Immature natural killer cell (primary cell): Measurements from ENCODE around the gene SLC6A19. TPM values are rescaled to one million over a fixed set of nuclear protein-coding genes. Genes with fewer than 3 reads are reported as not detected.
A peak's percentile ranks its signal among the peaks of the same experiment; 100 is the strongest.

ENCODE experiments used
- DNase-seq, 3 donors: peaks; one replicate each; pipeline ENCODE4 v3.0.0; 2022; ENCODE audit warnings: mixed read lengths in 1 of 3
- H3K27ac Mint-ChIP-seq, 6 donors: one replicate each; pipeline ENCODE4 v1.8.0; 2020; ENCODE audit warnings: mixed read lengths in 6 of 6, mild to moderate bottlenecking in 5 of 6, inconsistent platforms in 4 of 6, moderate library complexity in 3 of 6
- H3K27me3 Mint-ChIP-seq, 3 donors: one replicate each; pipeline ENCODE4 v1.8.0; 2020 to 2021; ENCODE audit warnings: low read depth in 3 of 3, mild to moderate bottlenecking in 3 of 3, mixed read lengths in 3 of 3, moderate library complexity in 3 of 3, inconsistent platforms in 1 of 3
- H3K36me3 Mint-ChIP-seq, 3 donors: one replicate each; pipeline ENCODE4 v1.8.0; 2020; ENCODE audit warnings: mixed read lengths in 3 of 3, inconsistent platforms in 2 of 3, mild to moderate bottlenecking in 2 of 3
- H3K4me1 Mint-ChIP-seq, 2 donors: one replicate each; pipeline ENCODE4 v1.8.0; 2020; ENCODE audit warnings: inconsistent platforms in 2 of 2, mild to moderate bottlenecking in 2 of 2, mixed read lengths in 2 of 2, moderate library complexity in 1 of 2
- H3K4me3 Mint-ChIP-seq, 5 donors: one replicate each; pipeline ENCODE4 v1.8.0; 2020; ENCODE audit warnings: mild to moderate bottlenecking in 5 of 5, mixed read lengths in 5 of 5, inconsistent platforms in 3 of 5, moderate library complexity in 3 of 5
- H3K9me3 Mint-ChIP-seq, 6 donors: one replicate each; pipeline ENCODE4 v1.8.0; 2020; ENCODE audit warnings: mild to moderate bottlenecking in 6 of 6, mixed read lengths in 6 of 6, inconsistent platforms in 4 of 6, moderate library complexity in 3 of 6
- polyA plus RNA-seq, 3 donors: library from polyadenylated mRNA; unstranded; fragments of 300-500 nt; fragmentation: Illumina TruSeq; gene quantifications; one replicate each; pipeline ENCODE4 v1.2.3, GENCODE V29; 2021

The SLC6A19 gene
- polyA plus RNA-seq, 3 donors from 2014 or later = not detected

DNA sequence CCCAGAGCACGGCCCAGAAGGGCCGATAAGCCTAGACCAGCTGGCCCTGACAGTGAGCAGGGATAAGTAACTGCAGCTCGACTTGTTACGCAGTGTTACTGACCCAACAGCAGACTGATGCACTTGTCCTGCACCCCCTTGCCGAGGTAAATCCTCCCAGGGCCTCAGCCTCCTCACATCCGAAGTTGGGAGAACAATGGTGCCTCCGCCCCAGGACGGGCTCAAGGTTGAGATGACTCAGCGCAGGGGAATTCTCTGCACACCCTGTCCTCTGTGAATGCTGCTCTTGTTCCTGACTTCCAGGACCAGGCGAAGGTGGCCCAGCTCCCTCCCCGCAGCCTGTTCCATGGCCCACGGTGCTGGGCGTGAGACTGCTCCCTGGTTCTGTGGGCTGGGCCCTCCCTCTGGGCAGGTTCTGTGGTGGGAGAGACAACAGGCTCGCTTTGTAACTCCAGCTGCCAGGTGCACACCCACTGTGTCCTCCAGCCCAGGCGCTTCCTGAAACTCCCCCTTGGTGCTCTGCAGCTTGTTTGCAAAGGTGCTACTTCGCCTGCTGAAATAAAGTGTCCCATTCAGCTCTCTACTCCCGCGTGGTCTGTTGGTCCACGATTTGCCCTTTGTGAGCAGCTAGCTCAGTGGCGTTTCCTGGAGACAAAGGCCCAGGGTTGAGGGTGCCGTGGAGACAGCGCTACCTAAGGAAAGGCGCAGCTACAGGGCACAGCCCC lies 40.1 kb upstream of the SLC6A19 start:
- no peak overlapping the region for H3K4me3 Mint-ChIP-seq
- H3K4me1 Mint-ChIP-seq = peaks cover 7 to 13% of the 10 kb centered on the region in 2 donors
- no peak overlapping the region for H3K27ac Mint-ChIP-seq
- no peaks in the 10 kb centered on the region for H3K9me3 Mint-ChIP-seq
- DNase-seq = no peak
- peaks cover 3 to 18% (median 16%) of the 10 kb centered on the region in 3 donors for H3K27me3 Mint-ChIP-seq
- no peaks in the 10 kb centered on the region for H3K36me3 Mint-ChIP-seq

DNA sequence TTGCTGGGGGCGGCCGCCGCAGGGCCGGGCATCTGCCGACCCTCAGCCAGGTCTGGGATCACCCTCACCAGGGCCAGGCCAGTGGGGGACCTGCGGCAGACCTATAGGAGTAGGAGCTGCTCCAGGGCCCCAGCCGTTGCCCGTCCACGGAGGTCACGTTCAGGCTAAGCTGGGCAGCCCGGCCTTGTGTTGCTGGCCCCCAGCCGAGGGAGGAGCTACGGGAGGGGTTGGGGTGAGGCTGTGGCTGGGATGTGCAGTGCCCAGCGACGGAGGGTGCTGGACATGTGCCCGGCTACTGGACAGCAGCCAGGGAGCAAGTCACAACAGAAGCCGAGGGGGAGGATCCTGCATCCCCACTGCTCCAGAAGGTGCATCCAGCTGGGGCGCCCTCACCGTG lies 39.6 kb upstream of the SLC6A19 start:
- no peaks in the 10 kb centered on the region for H3K9me3 Mint-ChIP-seq
- peaks cover 3 to 18% (median 16%) of the 10 kb centered on the region in 3 donors for H3K27me3 Mint-ChIP-seq
- no peak for DNase-seq
- no peak overlapping the region for H3K27ac Mint-ChIP-seq
- H3K4me3 Mint-ChIP-seq = no peak overlapping the region
- peaks cover 5 to 13% of the 10 kb centered on the region in 2 donors for H3K4me1 Mint-ChIP-seq
- H3K36me3 Mint-ChIP-seq = no peaks in the 10 kb centered on the region

- H3K9me3 Mint-ChIP-seq = no peaks in the 10 kb centered on the region
- peaks cover 5 to 9% of the 10 kb centered on the region in 2 donors for H3K4me1 Mint-ChIP-seq
- no peak overlapping the region for H3K4me3 Mint-ChIP-seq
- no peak overlapping the region for H3K27ac Mint-ChIP-seq
- DNase-seq = no peak
- no peaks in the 10 kb centered on the region for H3K36me3 Mint-ChIP-seq
- peaks cover 1 to 14% (median 13%) of the 10 kb centered on the region in 3 donors for H3K27me3 Mint-ChIP-seq
Observed at GRCh38 chr5:1162276-1162675, 39.1 kb upstream of the SLC6A19 start.

GRCh38 chr5:1162751-1163150 lies 38.6 kb upstream of the SLC6A19 start:
- Mint-ChIP-seq H3K9me3 (no peaks in the 10 kb centered on the region), H3K36me3 (no peaks in the 10 kb centered on the region), H3K27ac (no peak overlapping the region), H3K27me3 (peaks cover 0 to 12% (median 12%) of the 10 kb centered on the region in 3 donors), H3K4me3 (no peak overlapping the region), H3K4me1 (peaks cover 2 to 8% of the 10 kb centered on the region in 2 donors)
- DNase-seq = no peak

DNA sequence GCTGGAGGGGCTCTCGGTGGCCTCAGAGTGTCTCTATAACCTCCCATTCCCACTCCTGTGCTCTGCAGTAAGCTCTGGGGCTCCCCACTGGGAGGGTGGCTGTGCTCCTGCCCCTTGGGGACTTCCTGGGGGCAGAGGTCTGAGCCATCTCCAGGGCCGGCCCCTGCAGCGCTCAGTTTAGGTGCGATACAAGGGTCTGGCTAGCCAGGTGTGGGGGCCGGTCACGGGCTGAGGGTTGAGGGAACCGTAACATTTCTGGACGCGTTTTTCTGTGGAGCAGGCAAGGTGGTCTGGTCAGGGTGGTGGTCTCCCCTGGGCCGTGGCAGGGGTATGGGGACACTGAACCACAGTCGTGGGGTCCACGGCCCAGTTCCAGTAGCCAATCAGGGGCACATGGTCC lies 38.0 kb upstream of the SLC6A19 start:
- Mint-ChIP-seq H3K4me1 (peaks cover 6 to 10% of the 10 kb centered on the region in 2 donors), H3K27ac (no peak overlapping the region), H3K9me3 (no peaks in the 10 kb centered on the region), H3K4me3 (no peak overlapping the region), H3K36me3 (no peaks in the 10 kb centered on the region), H3K27me3 (peaks cover 3 to 9% (median 9%) of the 10 kb centered on the region in 3 donors)
- DNase-seq = no peak

DNA sequence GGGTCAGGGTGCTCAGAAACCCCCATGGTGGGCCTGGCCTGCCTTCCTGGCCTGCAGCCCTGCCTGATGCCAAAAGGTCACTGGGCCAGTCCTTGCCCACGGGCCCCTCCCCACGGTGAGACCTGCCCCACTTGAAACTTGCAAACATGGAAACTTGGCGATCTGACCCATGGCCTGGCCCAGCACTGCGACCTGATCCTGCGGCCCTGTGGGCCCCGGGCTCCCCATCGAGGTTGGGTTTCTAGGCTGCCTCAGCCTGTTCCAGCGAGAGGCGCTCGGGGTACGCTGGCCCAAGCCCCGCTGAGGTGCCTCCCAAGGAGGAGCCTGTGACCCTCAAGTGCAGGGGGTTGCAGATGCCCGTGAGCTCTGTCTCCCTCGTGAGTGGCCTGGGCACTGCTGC lies 37.5 kb upstream of the SLC6A19 start:
- Mint-ChIP-seq H3K4me3 (no peak overlapping the region), H3K36me3 (no peaks in the 10 kb centered on the region), H3K9me3 (no peaks in the 10 kb centered on the region), H3K27me3 (peaks cover 3 to 9% (median 6%) of the 10 kb centered on the region in 3 donors), H3K27ac (no peak overlapping the region), H3K4me1 (peaks cover 6 to 13% of the 10 kb centered on the region in 2 donors)
- DNase-seq = no peak

- no peaks in the 10 kb centered on the region for H3K9me3 Mint-ChIP-seq
- no peak for DNase-seq
- H3K36me3 Mint-ChIP-seq = no peaks in the 10 kb centered on the region
- H3K4me1 Mint-ChIP-seq = peaks cover 6 to 13% of the 10 kb centered on the region in 2 donors
- H3K27ac Mint-ChIP-seq = no peak overlapping the region
- H3K4me3 Mint-ChIP-seq = no peak overlapping the region
- H3K27me3 Mint-ChIP-seq = peaks cover 3 to 9% (median 6%) of the 10 kb centered on the region in 3 donors
Observed at GRCh38 chr5:1164696-1165630, 36.4 kb upstream of the SLC6A19 start.

- no peak overlapping the region for H3K4me3 Mint-ChIP-seq
- peaks cover 3 to 7% (median 6%) of the 10 kb centered on the region in 3 donors for H3K27me3 Mint-ChIP-seq
- H3K36me3 Mint-ChIP-seq = no peaks in the 10 kb centered on the region
- H3K27ac Mint-ChIP-seq = no peak overlapping the region
- H3K9me3 Mint-ChIP-seq = no peaks in the 10 kb centered on the region
- DNase-seq = no peak
- H3K4me1 Mint-ChIP-seq = peaks cover 6 to 13% of the 10 kb centered on the region in 2 donors
Observed at GRCh38 chr5:1165864-1166263, 35.5 kb upstream of the SLC6A19 start.

DNA sequence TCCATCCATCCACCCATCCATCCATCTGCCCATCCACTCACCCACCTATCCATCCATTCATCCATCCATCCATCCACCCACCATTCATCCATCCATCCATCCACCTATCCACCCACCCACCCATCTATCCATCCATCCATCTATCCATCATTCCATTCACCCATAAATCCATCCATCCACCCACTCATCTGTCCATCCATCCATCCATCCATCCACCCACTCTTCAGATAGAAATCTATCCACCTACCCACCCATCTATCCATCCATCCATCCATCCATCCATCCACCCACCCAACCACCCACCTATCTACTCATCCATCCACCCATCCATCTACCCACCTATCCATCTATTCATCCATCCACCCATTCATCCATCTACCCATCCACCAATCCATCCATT lies 35.0 kb upstream of the SLC6A19 start:
- Mint-ChIP-seq H3K27me3 (peaks cover 3 to 7% (median 6%) of the 10 kb centered on the region in 3 donors), H3K9me3 (no peaks in the 10 kb centered on the region), H3K36me3 (no peaks in the 10 kb centered on the region), H3K4me3 (no peak overlapping the region), H3K27ac (peak overlapping the region in 1 of 6 donors; percentile 30), H3K4me1 (peaks cover 9 to 16% of the 10 kb centered on the region in 2 donors)
- no peak for DNase-seq

DNA sequence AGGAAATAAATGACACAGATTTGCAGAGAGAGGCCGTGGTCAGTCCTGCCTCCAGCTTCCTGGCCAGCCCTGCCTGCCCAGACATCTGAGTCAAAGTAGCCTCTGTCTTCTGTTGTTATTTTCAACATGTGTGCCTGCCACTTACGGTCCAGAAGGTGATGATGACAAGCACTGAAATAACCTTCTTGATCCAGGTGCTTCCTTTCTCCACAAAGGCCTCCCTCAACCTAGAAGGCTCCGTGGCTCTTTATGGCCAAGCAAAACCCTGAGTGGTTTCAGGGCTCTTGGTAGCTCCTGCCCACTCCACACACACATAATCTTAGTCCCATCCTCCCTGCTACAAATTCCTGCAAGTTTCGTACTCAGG lies 34.1 kb upstream of the SLC6A19 start:
- H3K36me3 Mint-ChIP-seq = no peaks in the 10 kb centered on the region
- peak overlapping the region in 4 of 5 donors; percentile 78 to 86 (median 82) for H3K4me3 Mint-ChIP-seq
- peaks cover 3 to 7% (median 6%) of the 10 kb centered on the region in 3 donors for H3K27me3 Mint-ChIP-seq
- peaks cover 11 to 19% of the 10 kb centered on the region in 2 donors for H3K4me1 Mint-ChIP-seq
- no peaks in the 10 kb centered on the region for H3K9me3 Mint-ChIP-seq
- no peak for DNase-seq
- H3K27ac Mint-ChIP-seq = no peak overlapping the region

DNA sequence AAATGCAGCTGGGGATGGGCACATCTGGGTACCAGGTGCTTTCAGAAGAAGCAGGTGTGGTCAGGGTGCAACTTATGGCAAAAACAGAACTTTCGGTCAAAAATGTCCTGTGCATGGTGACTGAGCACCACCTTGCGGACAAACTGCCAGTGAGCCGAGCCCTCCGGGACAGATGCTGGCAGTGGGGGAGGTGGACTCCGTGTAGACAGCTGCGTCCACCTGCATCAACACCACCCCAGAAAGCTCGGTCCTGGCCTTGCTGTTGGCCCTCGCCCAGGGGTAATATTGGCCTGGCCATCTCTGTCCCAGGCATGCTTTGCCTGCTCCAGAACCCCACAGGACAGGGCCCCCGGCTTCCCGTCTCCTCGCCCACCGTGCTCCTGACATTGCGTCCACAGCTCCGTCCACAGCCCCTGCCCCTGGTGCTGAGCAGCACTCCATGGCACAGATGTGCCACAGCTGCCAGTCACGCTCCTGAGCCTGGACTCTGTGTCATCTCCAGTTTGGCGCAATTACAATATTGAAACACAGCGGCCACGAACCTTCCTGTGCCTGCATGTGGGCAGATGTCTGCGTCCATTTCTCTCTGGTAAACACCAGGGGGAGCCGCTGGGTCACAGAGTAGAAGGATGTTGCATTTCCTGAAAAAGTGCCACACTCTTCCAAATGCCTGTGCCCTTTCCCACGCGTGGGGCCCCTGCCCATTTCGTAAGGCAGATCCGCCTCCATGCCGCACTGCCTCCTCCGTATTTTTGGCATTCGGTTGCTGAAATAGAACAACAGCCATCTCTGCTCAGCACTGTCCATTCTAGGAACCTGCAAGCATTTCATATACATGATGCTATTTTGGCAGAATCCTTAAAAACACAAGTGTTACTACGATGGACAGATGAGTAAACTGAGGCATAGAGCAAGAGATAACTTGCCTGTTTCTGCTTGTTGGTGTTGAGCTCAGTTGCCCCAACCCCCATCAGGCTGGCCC lies 33.4 kb upstream of the SLC6A19 start:
- peak overlapping the region in 1 of 6 donors; percentile 67 for H3K27ac Mint-ChIP-seq
- H3K4me3 Mint-ChIP-seq = peak overlapping the region; percentile 60 to 86 (median 82)
- H3K36me3 Mint-ChIP-seq = no peaks in the 10 kb centered on the region

GRCh38 chr5:1168796-1169195 lies 32.6 kb upstream of the SLC6A19 start:
- H3K36me3 Mint-ChIP-seq = no peaks in the 10 kb centered on the region
- H3K4me1 Mint-ChIP-seq = peaks cover 18 to 28% of the 10 kb centered on the region in 2 donors
- no peak overlapping the region for H3K4me3 Mint-ChIP-seq
- no peak overlapping the region for H3K27ac Mint-ChIP-seq
- peaks cover 7 to 9% (median 8%) of the 10 kb centered on the region in 3 donors for H3K27me3 Mint-ChIP-seq
- DNase-seq = no peak
- H3K9me3 Mint-ChIP-seq = no peaks in the 10 kb centered on the region

More for the DNA sequence above, 33.4 kb upstream of the SLC6A19 start:
- DNase-seq = peak; percentile 69 to 76 (median 76)
- Mint-ChIP-seq H3K9me3 (no peaks in the 10 kb centered on the region), H3K27me3 (peaks cover 5 to 9% (median 7%) of the 10 kb centered on the region in 3 donors), H3K4me1 (peaks cover 16 to 24% of the 10 kb centered on the region in 2 donors)
